HG03139 (cell line): ENCODE data around the gene TMEM243.
"Not testable (repeated sequence)": the region's sequence is repeated elsewhere in the genome, so short reads cannot be mapped to it uniquely, and the experiment has no call there.

Experiments used
- ATAC-seq: cut with Tn5 transposase; IDR thresholded peaks from one replicate; pipeline ENCODE4 v1.9.1; 2021; ENCODE audit not compliant: unreplicated experiment

TMEM243 gene

GRCh38 chr7:87213252-87213651, 6.3 kb downstream of the TMEM243 start:
- no peak for ATAC-seq

- ATAC-seq = no peak
These were observed 7.0 kb downstream of the TMEM243 start for GRCh38 chr7:87212498-87212897.

GRCh38 chr7:87210506-87210905, 9.0 kb downstream of the TMEM243 start:
- ATAC-seq = no peak

- ATAC-seq = no peak
These were observed 10.1 kb downstream of the TMEM243 start for GRCh38 chr7:87209295-87209924.

- ATAC-seq = no peak
These were observed 13.2 kb downstream of the TMEM243 start for GRCh38 chr7:87206361-87206760.

- ATAC-seq = not testable (repeated sequence)
These were observed 13.8 kb downstream of the TMEM243 start for GRCh38 chr7:87205701-87206100.

GRCh38 chr7:87204933-87205332, 14.6 kb downstream of the TMEM243 start:
- no peak for ATAC-seq

- ATAC-seq = not testable (repeated sequence)
These were observed 15.6 kb downstream of the TMEM243 start for GRCh38 chr7:87203929-87204328.

GRCh38 chr7:87202705-87203104, 16.8 kb downstream of the TMEM243 start:
- no peak for ATAC-seq

- no peak for ATAC-seq
These were observed 17.3 kb downstream of the TMEM243 start for GRCh38 chr7:87202208-87202607.

- no peak for ATAC-seq
These were observed 19.7 kb downstream of the TMEM243 start for GRCh38 chr7:87199700-87200450.

GRCh38 chr7:87199241-87199640, 20.3 kb downstream of the TMEM243 start:
- no peak for ATAC-seq

- ATAC-seq = no peak
These were observed 25.6 kb downstream of the TMEM243 start for GRCh38 chr7:87193912-87194311.

- ATAC-seq = no peak
These were observed 26.6 kb downstream of the TMEM243 start for GRCh38 chr7:87192784-87193487.

GRCh38 chr7:87190783-87191182, 28.7 kb downstream of the TMEM243 start:
- ATAC-seq = no peak

- ATAC-seq = no peak
These were observed 30.6 kb downstream of the TMEM243 start for GRCh38 chr7:87188930-87189329.

GRCh38 chr7:87187120-87187519, 32.4 kb downstream of the TMEM243 start:
- ATAC-seq = no peak

- no peak for ATAC-seq
These were observed 40.4 kb downstream of the TMEM243 start for GRCh38 chr7:87179180-87179579.

- ATAC-seq = no peak
These were observed 41.2 kb downstream of the TMEM243 start for GRCh38 chr7:87178320-87178719.

GRCh38 chr7:87173471-87173870, 46.1 kb downstream of the TMEM243 start:
- no peak for ATAC-seq

GRCh38 chr7:87171282-87171934, 48.1 kb downstream of the TMEM243 start:
- ATAC-seq = no peak
